Measurements from ENCODE around the gene TRIM24. TPM values are rescaled to one million over a fixed set of nuclear protein-coding genes. Genes with fewer than 3 reads are reported as not detected.

The TRIM24 gene
- total RNA-seq, 2 donors from 2014 or later: 4.7 to 9.1 TPM

GRCh38 chr7:138500892-138501291 is 40.8 kb downstream of the TRIM24 start:
- no peaks in the 10 kb centered on the region for H3K9me3 ChIP-seq
- TF ChIP-seq CTCF (IDR thresholded peaks at IDR 0.05): no peak
- ATAC-seq (ENCODE audit: insufficient number of reproducible peaks, low FRiP score, low read depth) (no peak), DNase-seq (ENCODE audit: low spot score) (no peak)
- no peak overlapping the region for H3K4me3 ChIP-seq
- no peaks in the 10 kb centered on the region for H3K27me3 ChIP-seq (replicated peaks; ENCODE audit: insufficient read depth)
- H3K4me1 ChIP-seq (ENCODE audit: control insufficient read depth in 1 of 2, low read depth in 2 of 2): no peaks in the 10 kb centered on the region
- H3K36me3 ChIP-seq: peaks cover 3% of the 10 kb centered on the region
- H3K27ac ChIP-seq: no peak overlapping the region

GRCh38 chr7:138502023-138502767 is 42.1 kb downstream of the TRIM24 start:
- DNase-seq (ENCODE audit: low spot score): no peak
- TF ChIP-seq CTCF (IDR thresholded peaks at IDR 0.05): no peak
- no peaks in the 10 kb centered on the region for H3K9me3 ChIP-seq
- H3K27ac ChIP-seq: no peak overlapping the region
- no peak overlapping the region for H3K4me3 ChIP-seq
- no peaks in the 10 kb centered on the region for H3K4me1 ChIP-seq (ENCODE audit: control insufficient read depth in 1 of 2, low read depth in 2 of 2)
- no peak for ATAC-seq (ENCODE audit: insufficient number of reproducible peaks, low FRiP score, low read depth)
- H3K27me3 ChIP-seq (replicated peaks; ENCODE audit: insufficient read depth): no peaks in the 10 kb centered on the region
- peaks cover 3% of the 10 kb centered on the region for H3K36me3 ChIP-seq

- TF ChIP-seq CTCF (IDR thresholded peaks at IDR 0.05): no peak
- Histone ChIP-seq H3K4me1 (ENCODE audit: control insufficient read depth in 1 of 2, low read depth in 2 of 2) (no peaks in the 10 kb centered on the region), H3K36me3 (peaks cover 3% of the 10 kb centered on the region), H3K27me3 (replicated peaks; ENCODE audit: insufficient read depth) (no peaks in the 10 kb centered on the region), H3K9me3 (no peaks in the 10 kb centered on the region), H3K4me3 (no peak overlapping the region), H3K27ac (no peak overlapping the region)
- ATAC-seq (ENCODE audit: insufficient number of reproducible peaks, low FRiP score, low read depth) (no peak), DNase-seq (ENCODE audit: low spot score) (no peak)
Measured at GRCh38 chr7:138505361-138505873, 45.4 kb downstream of the TRIM24 start.

GRCh38 chr7:138506764-138507163 is 46.7 kb downstream of the TRIM24 start:
- Histone ChIP-seq H3K9me3 (no peaks in the 10 kb centered on the region), H3K27me3 (replicated peaks; ENCODE audit: insufficient read depth) (no peaks in the 10 kb centered on the region), H3K4me1 (ENCODE audit: control insufficient read depth in 1 of 2, low read depth in 2 of 2) (no peaks in the 10 kb centered on the region), H3K27ac (no peak overlapping the region), H3K4me3 (no peak overlapping the region), H3K36me3 (peaks cover 3% of the 10 kb centered on the region)
- TF ChIP-seq CTCF (IDR thresholded peaks at IDR 0.05): no peak
- ATAC-seq (ENCODE audit: insufficient number of reproducible peaks, low FRiP score, low read depth) (no peak), DNase-seq (ENCODE audit: low spot score) (no peak)

- Histone ChIP-seq H3K36me3 (no peaks in the 10 kb centered on the region), H3K27ac (no peak overlapping the region), H3K27me3 (replicated peaks; ENCODE audit: insufficient read depth) (no peaks in the 10 kb centered on the region), H3K4me3 (no peak overlapping the region), H3K9me3 (no peaks in the 10 kb centered on the region), H3K4me1 (ENCODE audit: control insufficient read depth in 1 of 2, low read depth in 2 of 2) (peaks cover 0 to 8% of the 10 kb centered on the region in 2 donors)
- DNase-seq (ENCODE audit: low spot score) (no peak), ATAC-seq (ENCODE audit: insufficient number of reproducible peaks, low FRiP score, low read depth) (no peak)
- TF ChIP-seq CTCF (IDR thresholded peaks at IDR 0.05): no peak
Measured at GRCh38 chr7:138510003-138510402, 49.9 kb downstream of the TRIM24 start.

All from thoracic aorta (tissue), 2 donors.